ENCODE measurements around the gene SUGCT.
A peak's percentile ranks its signal among the peaks of the same experiment; 100 is the strongest.
"Not testable (repeated sequence)": the region's sequence is repeated elsewhere in the genome, so short reads cannot be mapped to it uniquely, and the experiment has no call there.

The SUGCT gene

DNA sequence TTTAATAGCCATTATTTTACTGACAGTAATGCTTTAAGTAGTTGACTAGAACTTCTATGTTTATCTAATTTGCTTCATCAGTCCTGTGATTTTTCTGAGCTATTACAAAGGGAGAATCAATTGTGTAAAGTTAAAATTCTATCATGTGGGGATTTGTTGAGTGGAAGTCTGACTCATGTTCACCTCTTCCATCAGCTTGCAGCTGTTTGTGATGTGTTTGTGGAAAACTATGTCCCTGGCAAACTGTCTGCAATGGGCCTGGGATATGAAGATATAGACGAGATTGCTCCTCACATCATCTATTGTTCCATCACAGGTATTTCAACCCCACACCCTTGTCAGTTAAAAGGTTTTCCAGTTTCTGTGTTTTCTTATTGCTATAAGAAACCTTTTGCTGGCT, 59.9 kb downstream of the SUGCT start:
- no peak overlapping the region for H3K27ac ChIP-seq
- DNase-seq (ENCODE audit: low read depth, low spot score): no peak

DNA sequence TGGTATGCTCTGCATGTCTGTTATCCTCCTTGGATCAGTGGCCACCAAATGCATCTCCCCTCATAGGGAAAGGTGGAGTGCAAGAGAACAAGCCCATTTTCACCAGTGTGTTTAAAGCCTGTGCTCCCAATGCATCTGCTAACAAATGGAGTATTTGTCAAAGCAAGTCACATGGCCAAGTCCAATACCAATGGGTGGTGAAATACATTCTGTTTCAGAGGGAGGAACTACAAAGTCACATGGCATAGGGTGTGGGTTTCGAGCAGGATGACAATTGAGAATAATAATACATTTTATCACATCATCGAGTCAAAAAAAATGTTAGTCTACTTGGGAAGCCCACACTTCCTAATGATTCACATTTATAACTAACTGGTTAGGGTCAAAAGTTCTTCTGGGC, 62.7 kb downstream of the SUGCT start:
- DNase-seq (ENCODE audit: low read depth, low spot score): no peak
- H3K27ac ChIP-seq: no peak overlapping the region

DNA sequence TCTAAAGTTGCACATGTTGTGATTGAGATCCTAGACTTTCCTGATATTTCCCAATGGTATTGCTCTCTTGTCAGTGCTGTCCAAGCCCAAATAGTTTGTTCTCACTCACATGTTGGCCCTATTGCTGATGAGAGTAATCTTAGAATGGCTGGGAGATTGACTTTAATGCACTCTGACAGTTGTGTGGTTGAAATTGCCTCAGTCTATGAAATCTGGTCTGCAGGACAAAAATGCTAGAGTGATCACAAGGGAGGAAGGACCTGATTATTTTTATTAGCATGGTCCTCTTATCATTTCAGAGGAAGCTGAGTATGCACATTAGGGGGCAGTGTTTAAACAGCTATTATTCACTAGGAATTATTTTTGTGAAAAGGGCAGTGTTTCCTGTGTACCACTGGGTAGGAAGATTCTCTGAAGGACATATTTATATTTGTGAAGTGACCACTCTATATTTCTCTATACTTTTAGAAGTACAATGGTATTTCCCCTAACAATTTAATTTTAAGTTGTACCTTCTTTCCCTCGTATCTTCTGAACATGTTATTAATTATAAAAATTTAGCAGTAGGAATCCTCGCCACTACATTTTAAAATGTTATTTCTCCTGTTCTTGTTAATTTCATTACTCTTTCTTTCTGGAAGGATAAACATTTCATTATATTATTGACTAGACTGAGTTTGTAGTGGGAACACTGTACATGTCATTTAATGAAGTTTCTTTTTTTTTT, 64.4 kb downstream of the SUGCT start:
- DNase-seq (ENCODE audit: low read depth, low spot score): no peak
- no peak overlapping the region for H3K27ac ChIP-seq

DNA sequence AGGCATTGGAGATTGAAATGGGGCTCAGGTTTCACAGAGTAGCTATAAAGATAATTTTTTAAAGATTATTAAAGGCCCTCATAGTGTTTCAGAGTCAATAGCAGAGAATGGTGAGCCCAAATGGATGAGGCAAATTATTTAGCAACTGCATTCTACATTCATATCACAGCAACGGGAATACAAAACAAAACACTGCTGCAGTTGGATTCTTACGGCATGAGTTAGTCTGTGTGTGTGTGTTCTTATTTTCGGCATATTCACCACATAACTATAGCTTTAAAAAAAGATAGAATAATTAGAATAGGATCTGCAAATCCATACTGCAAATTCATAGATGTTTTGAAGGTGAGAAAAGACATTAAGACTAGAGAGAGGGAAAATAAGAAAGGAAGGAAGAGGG, 66.0 kb downstream of the SUGCT start:
- no peak overlapping the region for H3K27ac ChIP-seq
- DNase-seq (ENCODE audit: low read depth, low spot score): no peak

DNA sequence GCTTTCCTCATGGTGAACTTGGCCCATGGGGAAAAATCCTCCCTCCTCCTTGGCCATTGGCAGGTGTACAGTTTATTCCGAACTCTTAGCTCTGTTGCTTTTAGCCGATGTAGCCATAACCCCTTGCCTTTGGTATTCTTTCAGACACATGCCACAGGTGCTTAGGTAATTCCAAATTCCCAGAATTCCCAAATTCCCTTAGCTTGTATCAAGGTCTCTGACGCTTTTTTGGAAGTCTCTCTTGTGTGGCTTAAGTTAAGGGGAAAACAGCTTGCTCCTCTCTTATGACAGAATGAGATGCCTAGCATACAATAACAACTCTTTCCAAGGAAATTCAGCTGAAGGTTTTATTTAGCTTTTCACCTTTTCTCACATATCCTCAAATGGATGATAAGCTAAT, 68.0 kb downstream of the SUGCT start:
- no peak for DNase-seq (ENCODE audit: low read depth, low spot score)
- no peak overlapping the region for H3K27ac ChIP-seq

DNA sequence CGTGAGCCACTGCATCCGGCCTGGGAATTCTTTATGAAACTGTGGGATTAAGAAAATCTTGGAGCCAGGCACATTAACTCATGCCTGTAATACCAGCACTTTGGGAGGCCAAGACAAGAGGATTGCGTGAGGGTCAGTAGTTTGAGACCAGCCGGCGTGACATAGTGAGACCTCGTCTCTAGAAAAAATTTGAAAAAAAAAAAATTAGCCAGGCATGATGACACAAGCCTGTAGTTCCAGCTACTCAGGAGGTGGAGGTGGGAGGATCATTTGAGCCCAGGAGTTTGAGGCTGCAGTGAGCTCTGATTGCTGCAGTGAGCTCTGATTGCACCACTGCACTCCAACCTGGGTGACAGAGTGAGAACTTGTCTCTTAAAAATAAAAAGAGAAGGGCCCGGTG, 69.8 kb downstream of the SUGCT start:
- H3K27ac ChIP-seq: no peak overlapping the region
- no peak for DNase-seq (ENCODE audit: low read depth, low spot score)

DNA sequence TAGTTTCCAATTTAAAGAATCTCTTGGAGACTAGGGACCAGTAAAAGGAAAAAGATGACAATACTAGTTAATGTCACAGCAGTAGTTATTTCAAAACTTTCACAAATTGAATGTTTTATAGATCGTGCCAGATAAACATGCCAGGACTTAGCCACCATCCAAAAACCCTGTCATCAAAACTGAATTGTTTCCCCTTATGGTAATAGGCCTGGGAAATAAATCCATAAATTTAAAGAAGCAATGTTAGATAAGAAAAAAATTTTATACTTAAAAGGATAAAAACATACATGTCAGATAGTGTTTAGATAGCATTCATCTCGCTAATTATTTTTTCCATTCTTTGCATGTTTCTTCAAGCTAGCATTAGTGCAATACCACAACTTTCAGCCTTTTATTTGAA, 71.2 kb downstream of the SUGCT start:
- no peak overlapping the region for H3K27ac ChIP-seq
- DNase-seq (ENCODE audit: low read depth, low spot score): no peak

DNA sequence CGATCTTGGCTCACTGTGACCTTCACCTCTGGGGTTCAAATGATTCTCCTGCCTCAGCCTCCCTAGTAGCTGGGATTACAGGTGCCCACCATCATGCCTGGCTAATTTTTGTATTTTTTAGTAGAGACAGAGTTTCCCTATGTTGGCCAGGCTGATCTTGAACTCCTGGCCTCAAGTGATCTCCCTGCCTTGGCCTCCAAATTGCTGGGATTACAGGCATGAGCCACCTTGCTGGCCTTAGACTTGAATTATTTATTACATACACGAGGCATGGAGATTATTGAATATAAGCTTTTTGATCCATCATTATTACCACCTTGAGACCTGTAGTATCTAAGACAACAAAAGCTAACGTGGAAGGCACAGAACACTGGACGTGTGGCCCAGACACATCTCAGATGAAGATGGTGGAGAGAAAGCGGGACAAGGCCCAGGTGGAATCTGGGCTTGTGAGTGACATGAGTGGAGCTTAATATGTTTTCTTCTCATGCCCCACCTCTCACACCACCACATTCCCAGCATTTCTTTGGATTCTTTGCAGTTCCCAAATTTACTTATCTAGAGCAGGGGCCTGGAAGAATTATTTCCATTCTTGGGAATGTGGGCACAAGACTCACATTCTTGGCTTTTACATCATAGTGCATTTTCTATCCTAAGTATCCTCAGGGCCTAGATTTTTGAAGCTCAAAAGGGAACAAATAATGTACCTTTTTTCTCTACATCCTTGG, 76.6 kb downstream of the SUGCT start:
- no peak for DNase-seq (ENCODE audit: low read depth, low spot score)
- H3K27ac ChIP-seq: no peak overlapping the region

DNA sequence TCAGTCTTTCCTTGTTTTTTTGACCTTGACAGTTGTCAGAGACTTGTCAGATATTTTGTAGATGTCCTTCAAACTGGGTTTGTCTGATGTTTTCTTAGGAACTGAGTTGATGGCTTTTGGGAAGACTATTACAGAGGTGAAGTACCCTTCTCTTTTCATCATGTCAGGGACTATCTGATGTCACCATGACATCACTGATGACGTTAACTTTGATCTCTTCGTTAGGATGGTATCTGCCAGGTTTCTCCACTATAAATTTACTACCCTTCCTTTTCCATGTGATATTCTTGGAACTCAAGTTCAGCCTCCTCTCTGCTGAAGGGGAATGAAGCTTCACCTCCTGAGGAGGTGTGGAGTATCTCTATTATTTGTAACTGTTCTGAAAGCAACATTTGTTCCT, 78.5 kb downstream of the SUGCT start:
- no peak overlapping the region for H3K27ac ChIP-seq
- DNase-seq (ENCODE audit: low read depth, low spot score): no peak

DNA sequence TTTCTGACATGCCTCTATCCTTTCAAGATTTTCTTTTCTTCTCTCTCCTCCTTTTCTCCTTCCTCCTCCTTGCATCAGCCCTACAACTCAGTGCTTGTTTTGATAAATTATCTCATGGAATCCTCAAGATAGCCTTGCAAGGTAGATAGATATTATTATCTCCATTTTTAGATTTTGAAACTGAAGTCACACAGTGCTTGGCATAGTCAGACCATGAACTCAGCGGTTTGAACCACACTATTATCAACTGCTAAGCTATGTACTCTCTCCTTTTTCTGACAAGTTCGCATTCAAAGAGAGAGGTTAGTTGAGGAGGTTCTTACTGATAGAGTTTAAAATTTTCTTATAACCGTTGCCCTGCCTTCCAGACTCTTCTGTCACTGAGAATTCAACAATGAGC, 79.1 kb downstream of the SUGCT start:
- H3K27ac ChIP-seq: no peak overlapping the region

DNA sequence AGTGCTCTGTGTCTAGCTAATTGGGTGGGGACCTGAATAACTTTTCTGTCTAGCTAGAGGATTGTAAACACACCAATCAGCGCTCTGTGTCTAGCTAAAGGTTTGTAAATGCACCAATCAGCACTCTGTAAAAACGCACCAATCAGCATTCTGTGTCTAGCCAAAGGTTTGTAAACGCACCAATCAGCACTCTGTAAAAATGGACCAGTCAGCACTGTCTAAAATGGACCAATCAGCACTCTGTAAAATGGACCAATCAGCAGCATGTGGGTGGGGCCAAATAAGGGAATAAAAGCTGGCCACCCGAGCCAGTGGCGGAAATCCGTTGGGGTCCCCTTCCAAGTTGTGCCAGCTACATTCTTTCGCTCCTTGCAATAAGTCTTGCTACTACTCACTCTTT, 83.8 kb downstream of the SUGCT start:
- H3K27ac ChIP-seq; DNase-seq (ENCODE audit: low read depth, low spot score): not testable (repeated sequence)

More for the DNA sequence above, 79.1 kb downstream of the SUGCT start:
- DNase-seq (ENCODE audit: low read depth, low spot score): no peak

DNA sequence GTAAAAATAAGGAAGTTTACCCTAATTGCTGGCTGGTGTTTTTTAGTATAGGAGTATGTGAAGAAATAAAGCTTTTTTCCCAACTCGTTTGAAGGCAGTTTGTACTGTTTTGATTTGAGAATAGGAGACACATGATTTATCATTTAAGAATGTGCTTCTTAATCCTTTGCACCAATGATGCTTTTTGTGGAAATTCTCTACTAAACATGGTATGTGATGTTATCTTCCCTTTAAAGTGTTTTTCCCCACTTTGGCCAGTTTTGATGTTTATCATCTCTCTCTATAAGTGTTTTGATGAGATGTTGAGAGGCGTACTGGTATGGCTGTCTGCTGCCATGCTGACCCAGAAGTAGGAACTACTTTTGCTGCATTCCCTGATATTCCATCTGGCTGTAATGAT, 85.1 kb downstream of the SUGCT start:
- peak overlapping the region; percentile 55 for H3K27ac ChIP-seq

DNA sequence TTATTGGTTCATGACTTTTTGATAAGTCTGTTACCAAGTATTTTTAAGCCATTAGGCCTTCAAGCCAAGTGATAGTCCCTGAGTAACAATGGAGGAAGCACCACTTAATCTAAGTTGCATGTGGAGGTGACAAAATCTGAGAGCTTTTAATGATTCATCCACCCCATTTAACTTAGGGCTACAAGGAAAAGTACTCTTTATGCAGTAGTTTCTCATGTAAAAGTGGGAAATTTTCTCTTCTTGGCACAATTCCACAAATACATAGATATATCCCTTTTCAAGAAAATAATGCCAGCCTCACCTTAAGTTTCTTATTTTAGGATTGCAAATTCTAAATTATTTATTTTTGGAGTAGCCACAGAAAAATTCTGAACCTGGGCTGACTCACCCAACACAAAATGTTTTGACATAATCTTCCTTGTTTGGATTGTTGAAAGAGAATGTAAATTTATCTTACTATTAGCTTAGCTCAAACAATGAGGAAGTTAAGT, 85.7 kb downstream of the SUGCT start:
- H3K27ac ChIP-seq: peak overlapping the region; percentile 55
- no peak for DNase-seq (ENCODE audit: low read depth, low spot score)

More for the DNA sequence above, 85.1 kb downstream of the SUGCT start:
- no peak for DNase-seq (ENCODE audit: low read depth, low spot score)

DNA sequence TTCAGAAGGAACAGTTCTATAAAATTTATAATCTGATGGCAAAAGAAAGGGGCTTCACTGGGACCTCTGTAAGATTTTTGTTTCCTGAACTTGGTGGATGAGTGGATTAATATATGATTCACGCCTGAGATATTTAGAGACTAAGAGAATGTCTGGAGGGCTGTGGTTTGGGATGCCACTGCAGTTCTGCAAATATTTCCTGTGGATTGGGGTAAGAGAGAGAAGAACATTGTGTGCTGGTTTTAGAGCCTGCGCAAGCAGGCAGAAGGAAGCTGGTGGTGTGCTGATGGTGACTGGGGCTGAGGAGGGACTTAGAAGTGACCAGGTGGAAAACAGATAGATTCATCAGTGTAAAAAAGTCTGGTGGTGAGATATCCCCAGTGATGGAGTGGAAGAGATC, 87.0 kb downstream of the SUGCT start:
- no peak for DNase-seq (ENCODE audit: low read depth, low spot score)
- peak overlapping the region; percentile 55 for H3K27ac ChIP-seq

DNA sequence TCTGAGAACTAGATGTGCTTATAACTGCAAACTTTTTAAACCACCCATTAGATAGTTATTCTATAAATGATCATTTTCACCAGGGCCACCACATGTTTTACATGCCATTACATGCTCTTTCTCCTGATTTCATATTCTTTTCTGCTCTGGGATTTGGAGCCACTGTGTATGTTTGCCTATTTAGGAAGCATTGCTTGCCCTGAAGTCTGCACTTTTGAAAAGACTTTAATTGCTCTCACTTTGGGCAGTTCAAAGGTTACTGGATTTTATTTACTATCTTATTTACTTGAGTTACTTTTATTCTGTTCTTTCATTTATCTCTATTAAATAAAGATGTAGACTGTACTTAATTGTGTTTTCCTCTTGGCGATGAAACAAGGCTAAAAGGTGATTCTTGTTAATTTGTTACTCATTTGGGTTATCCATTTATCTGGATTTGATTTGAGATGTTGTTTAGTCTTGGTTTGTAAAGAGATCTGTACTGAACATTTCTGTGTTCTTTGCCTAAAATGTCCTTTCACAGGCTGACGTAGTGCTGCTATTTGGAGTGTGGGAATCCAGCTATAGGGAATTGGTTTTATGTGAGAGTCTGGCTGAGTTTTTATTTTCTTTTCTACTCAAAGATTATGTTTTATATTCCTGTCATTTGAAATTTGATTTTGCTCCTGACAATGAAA, 88.8 kb downstream of the SUGCT start:
- no peak overlapping the region for H3K27ac ChIP-seq
- DNase-seq (ENCODE audit: low read depth, low spot score): no peak

DNA sequence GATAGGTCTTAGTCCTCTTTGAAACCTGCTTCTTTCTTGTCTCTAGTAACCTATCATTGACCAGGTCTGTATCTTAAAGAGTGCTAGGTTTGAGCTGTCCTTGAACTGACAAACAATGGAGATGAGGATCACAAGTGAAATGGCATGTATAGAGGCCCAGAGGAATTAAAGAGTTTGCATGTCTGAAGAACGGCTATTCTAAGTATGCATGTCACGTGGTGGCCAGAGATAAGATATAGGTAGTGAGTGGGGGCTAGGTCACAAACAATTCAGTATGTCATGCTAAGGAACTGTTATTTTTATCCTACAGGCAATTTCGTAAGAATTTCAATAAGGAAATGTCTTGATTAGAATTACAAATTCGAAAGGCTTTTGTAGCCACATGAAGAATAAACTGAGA, 95.3 kb downstream of the SUGCT start:
- DNase-seq (ENCODE audit: low read depth, low spot score): no peak
- no peak overlapping the region for H3K27ac ChIP-seq

DNA sequence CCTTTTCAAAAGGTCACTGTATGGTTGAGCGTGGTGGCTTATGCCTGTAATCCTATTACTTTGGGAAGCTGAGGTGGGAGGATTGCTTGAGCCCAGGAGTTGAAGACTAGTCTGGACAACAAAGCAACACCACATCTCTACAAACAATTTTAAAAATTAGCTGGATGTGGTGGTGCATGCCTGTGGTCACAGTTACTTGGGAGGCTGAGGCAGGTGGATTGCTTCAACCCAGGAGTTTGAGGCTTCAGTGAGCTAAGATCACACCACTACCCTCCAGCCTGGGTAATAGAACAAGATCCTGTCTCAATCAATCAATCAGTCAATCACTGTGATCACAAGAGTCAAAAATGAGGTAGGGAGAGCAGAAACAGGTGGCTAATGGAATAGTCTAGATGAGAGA, 97.0 kb downstream of the SUGCT start:
- no peak for DNase-seq (ENCODE audit: low read depth, low spot score)
- H3K27ac ChIP-seq: no peak overlapping the region

DNA sequence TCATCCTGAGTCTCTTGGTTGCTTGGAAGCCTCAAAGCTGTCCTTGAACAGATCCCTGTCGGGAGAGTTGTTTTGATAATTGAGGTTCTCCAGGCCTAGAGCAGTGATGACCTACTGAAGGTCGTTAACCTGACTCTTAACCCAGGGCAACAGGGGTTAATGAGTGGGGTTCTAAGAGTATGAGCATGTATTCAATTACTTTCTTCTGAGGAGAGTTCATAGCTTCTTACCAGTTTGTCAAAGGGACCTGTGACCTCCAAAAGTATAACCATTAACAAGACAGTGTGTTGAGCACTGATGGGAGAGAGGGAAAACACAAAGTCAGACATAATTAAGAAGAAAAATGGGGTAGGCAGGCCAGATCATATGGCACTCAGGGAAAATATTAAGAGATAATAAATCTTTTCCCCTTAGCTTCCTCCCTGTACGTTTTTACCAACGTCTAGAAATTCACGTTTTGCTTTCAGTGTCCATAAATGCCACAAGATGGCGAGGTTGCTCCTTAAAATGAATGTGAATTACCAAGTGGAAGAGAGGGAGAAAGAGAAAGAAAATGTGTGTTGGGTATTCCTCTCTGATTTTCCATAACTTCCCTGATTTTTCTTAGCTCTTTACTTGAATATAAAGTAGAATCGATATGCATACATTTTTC, 97.6 kb downstream of the SUGCT start:
- DNase-seq (ENCODE audit: low read depth, low spot score): no peak
- no peak overlapping the region for H3K27ac ChIP-seq

DNA sequence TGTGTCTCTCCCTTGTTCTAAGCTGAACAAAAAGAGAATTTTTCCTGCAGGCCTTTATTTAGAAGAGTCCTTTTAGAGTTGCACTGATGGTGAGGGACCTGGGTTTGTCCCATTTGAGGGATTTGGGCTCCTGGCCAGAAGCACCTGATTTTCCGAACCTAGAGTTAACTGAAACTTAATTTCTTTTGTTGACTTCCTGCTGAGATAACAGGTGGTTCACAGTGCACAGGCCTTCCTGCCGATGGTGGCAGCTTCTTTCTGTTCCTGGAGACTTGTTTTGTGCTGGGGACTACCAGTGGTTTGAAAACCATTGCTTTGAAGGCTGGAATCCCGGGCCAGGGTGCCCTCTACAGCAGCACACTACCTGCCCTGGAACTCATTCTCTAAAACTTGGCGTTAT, 99.2 kb downstream of the SUGCT start:
- no peak for DNase-seq (ENCODE audit: low read depth, low spot score)
- H3K27ac ChIP-seq: no peak overlapping the region

DNA sequence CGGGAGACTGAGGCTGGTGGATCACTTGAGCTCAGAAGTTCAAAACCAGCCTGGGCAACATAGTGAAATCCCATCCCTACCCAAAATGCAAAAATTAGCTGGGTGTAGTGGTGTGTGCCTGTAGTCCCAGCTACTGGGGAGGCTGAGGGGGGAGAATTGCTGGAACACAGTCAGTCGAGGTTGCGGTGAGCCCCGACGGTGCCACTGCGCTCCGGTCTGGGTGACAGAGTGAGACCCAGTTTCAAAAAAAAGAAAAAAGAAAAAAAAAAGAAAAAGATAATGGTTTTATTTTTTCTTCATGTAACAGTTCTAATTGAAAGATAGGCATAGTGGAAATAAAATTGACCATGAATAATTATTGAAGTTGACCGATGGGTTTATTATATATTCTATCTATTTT, 99.9 kb downstream of the SUGCT start:
- DNase-seq (ENCODE audit: low read depth, low spot score): no peak
- no peak overlapping the region for H3K27ac ChIP-seq

DNA sequence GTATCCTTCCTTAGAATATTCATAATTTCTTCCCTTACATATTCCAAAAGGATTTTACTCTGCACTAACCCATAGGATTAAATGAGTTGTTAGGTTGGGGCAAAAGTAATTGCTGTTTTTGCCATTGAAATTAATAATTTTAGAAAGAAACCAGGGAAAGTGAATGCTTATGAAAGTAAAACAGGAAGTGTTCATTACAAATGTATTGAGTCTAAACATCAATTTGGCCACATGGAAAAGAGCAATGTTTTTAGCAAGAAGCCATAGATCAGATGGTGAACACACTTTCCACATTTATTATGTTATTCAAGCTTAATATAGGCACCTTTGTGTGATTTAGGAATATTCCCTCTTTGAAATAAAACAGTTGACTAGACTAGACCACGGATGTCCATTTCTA, 102.9 kb downstream of the SUGCT start:
- H3K27ac ChIP-seq: no peak overlapping the region
- no peak for DNase-seq (ENCODE audit: low read depth, low spot score)
